Lung (tissue), 12 donors: ENCODE results near the gene COQ4. TPM values are rescaled to one million over a fixed set of nuclear protein-coding genes. Genes with fewer than 3 reads are reported as not detected.
A peak's percentile ranks its signal among the peaks of the same experiment; 100 is the strongest.

ENCODE experiments used
- ATAC-seq: fragments of 200-7000 bp; cut with Tn5 transposase; one replicate; pipeline ENCODE4 v1.9.1; 2020; ENCODE audit warnings: moderate number of reproducible peaks; ENCODE audit not compliant: insufficient read depth, low FRiP score
- DNase-seq, 3 donors: peaks; one replicate each; pipeline ENCODE4 v3.0.0-alpha.2; 2013 to 2017
- H3K27ac ChIP-seq, 2 donors: one replicate each; pipeline ENCODE4 v1.5.1; 2013; ENCODE audit warnings: mild to moderate bottlenecking in 2 of 2, moderate library complexity in 2 of 2, control low read depth in 1 of 2, inconsistent platforms in 1 of 2, low read depth in 1 of 2, low read length in 1 of 2
- H3K27me3 ChIP-seq, 3 donors: one replicate each; pipeline ENCODE4 v1.5.1; 2013; ENCODE audit warnings: low read length in 2 of 3; ENCODE audit not compliant: control insufficient read depth in 3 of 3, insufficient read depth in 3 of 3
- H3K36me3 ChIP-seq, 4 donors: one replicate each; pipeline ENCODE4 v1.5.1; 2013; ENCODE audit warnings: low read length in 4 of 4, mild to moderate bottlenecking in 1 of 4, moderate library complexity in 1 of 4; ENCODE audit not compliant: control insufficient read depth in 4 of 4, insufficient read depth in 4 of 4
- H3K4me1 ChIP-seq, 5 donors: one replicate each; pipeline ENCODE4 v1.5.1; 2013; ENCODE audit warnings: low read length in 5 of 5, mild to moderate bottlenecking in 2 of 5, moderate library complexity in 1 of 5; ENCODE audit not compliant: control insufficient read depth in 5 of 5, insufficient read depth in 5 of 5
- H3K4me3 ChIP-seq: one replicate; pipeline ENCODE4 v1.5.1; 2013; ENCODE audit warnings: mild to moderate bottlenecking, control low read depth, moderate library complexity
- H3K9ac ChIP-seq, 2 donors: one replicate each; pipeline ENCODE4 v1.5.1; 2013; ENCODE audit warnings: low read length in 2 of 2, control low read depth in 1 of 2; ENCODE audit not compliant: insufficient read depth in 1 of 2
- H3K9me3 ChIP-seq, 4 donors: one replicate each; pipeline ENCODE4 v1.5.1; 2013; ENCODE audit warnings: low read length in 3 of 4, mild to moderate bottlenecking in 1 of 4, moderate library complexity in 1 of 4; ENCODE audit not compliant: control insufficient read depth in 4 of 4, insufficient read depth in 3 of 4
- CTCF ChIP-seq: IDR thresholded peaks from 2 replicates; pipeline ENCODE4 v1.5.1; 2012; ENCODE audit warnings: mild to moderate bottlenecking; ENCODE audit errors: control extremely low read depth, extremely low read depth
- WGBS, 2 donors: extraction: QIAGEN DNeasy Blood & Tissue Kit; methylation state at CpG; one replicate each; pipeline ENCODE4 v1.1.7; 2013; 5-methylcytosine and 5-hydroxymethylcytosine counted together
- polyA plus RNA-seq, 2 donors: library from polyadenylated mRNA; stranded (reverse); fragments of 200-250 nt; gene quantifications; one replicate each; pipeline ENCODE4 v1.2.1, GENCODE V29; 2013
- total RNA-seq, 2 donors: library from RNA; depleted of rRNA in 1 of 2; stranded (reverse); fragments of >200 nt in 1 of 2; gene quantifications; one replicate each; pipeline ENCODE4 v1.2.1, GENCODE V29; 2014 to 2021
- donor health status: control.
- donor health status: control.
- donor health status: Bipolar disorder and iron deficiency.
- donor health status: healthy.
- donor health status: DM: yes; HTN: yes; CAD: no.

The COQ4 gene
- total and polyA plus RNA-seq, 4 donors, result 32.4 to 63.8 (median 49.1) TPM

GRCh38 chr9:128383007-128383753, 60.5 kb downstream of the COQ4 start:
- no peak overlapping the region for H3K4me3 ChIP-seq
- H3K9me3 ChIP-seq, result no peaks in the 10 kb centered on the region
- ATAC-seq (no peak), DNase-seq (peak in 2 of 3 donors; percentile 57 to 62)
- peaks cover 0 to 23% (median 12%) of the 10 kb centered on the region in 5 donors for H3K4me1 ChIP-seq
- H3K36me3 ChIP-seq, result peaks cover 5 to 50% (median 6%) of the 10 kb centered on the region in 4 donors
- no peak overlapping the region for H3K9ac ChIP-seq
- TF ChIP-seq CTCF, result no peak
- no peak overlapping the region for H3K27ac ChIP-seq
- no peaks in the 10 kb centered on the region for H3K27me3 ChIP-seq
- WGBS, 2 donors, result 85 to 89% methylated on average over 9 of the region's 9 CpGs

Other genes with a start within 250 kb of the COQ4 start
- 10 to 100 TPM; 42.0 to 66.8 TPM for gene PTGES2, start 195.1 kb upstream of the COQ4 start, total RNA-seq
- gene PTGES2, start 195.1 kb upstream of the COQ4 start, polyA plus RNA-seq, result 10 to 100 TPM; 49.9 to 59.5 TPM
- 100 to 1,000 TPM; 114 to 281 TPM for gene LCN2, start 173.4 kb upstream of the COQ4 start, total RNA-seq
- gene LCN2, start 173.4 kb upstream of the COQ4 start, polyA plus RNA-seq, result 100 to 1,000 TPM; 309 to 842 TPM
- 10 to 100 TPM; 19.2 to 56.4 TPM for gene BBLN, start 162.6 kb upstream of the COQ4 start, total RNA-seq
- gene BBLN, start 162.6 kb upstream of the COQ4 start, polyA plus RNA-seq, result 100 to 1,000 TPM in 1 of 2 donors, 10 to 100 TPM in 1; 66.7 to 138 TPM
- gene CIZ1, start 131.3 kb upstream of the COQ4 start, total RNA-seq, result 10 to 100 TPM; 36.6 to 83.7 TPM
- 10 to 100 TPM; 43.3 to 57.6 TPM for gene CIZ1, start 131.3 kb upstream of the COQ4 start, polyA plus RNA-seq
- 10 to 100 TPM in 1 of 2 donors, 1 to 10 TPM in 1; 8.2 to 23.7 TPM for gene DNM1, start 119.5 kb upstream of the COQ4 start, total RNA-seq
- 1 to 10 TPM; 1.2 to 3.9 TPM for gene DNM1, start 119.5 kb upstream of the COQ4 start, polyA plus RNA-seq
- gene GOLGA2, start 46.8 kb upstream of the COQ4 start, total RNA-seq, result 100 to 1,000 TPM; 100 to 137 TPM
- gene GOLGA2, start 46.8 kb upstream of the COQ4 start, polyA plus RNA-seq, result 10 to 100 TPM; 56.0 to 79.4 TPM
- gene SWI5, start 46.6 kb upstream of the COQ4 start, total RNA-seq, result 10 to 100 TPM; 19.6 to 28.4 TPM
- 10 to 100 TPM; 22.8 to 23.6 TPM for gene SWI5, start 46.6 kb upstream of the COQ4 start, polyA plus RNA-seq
- gene TRUB2, start 392 bp upstream of the COQ4 start, total RNA-seq, result 10 to 100 TPM; 17.2 to 28.9 TPM
- gene TRUB2, start 392 bp upstream of the COQ4 start, polyA plus RNA-seq, result 10 to 100 TPM; 14.6 to 17.1 TPM
- 10 to 100 TPM in 1 of 2 donors, 1 to 10 TPM in 1; 6.8 to 25.2 TPM for gene SLC27A4, start 17.7 kb downstream of the COQ4 start, total RNA-seq
- gene SLC27A4, start 17.7 kb downstream of the COQ4 start, polyA plus RNA-seq, result 10 to 100 TPM; 23.3 to 29.7 TPM
- 10 to 100 TPM; 57.1 to 67.2 TPM for gene URM1, start 48.5 kb downstream of the COQ4 start, total RNA-seq
- gene URM1, start 48.5 kb downstream of the COQ4 start, polyA plus RNA-seq, result 10 to 100 TPM; 35.1 to 65.6 TPM
- 10 to 100 TPM; 17.9 to 27.5 TPM for gene CERCAM, start 98.0 kb downstream of the COQ4 start, total RNA-seq
- gene CERCAM, start 98.0 kb downstream of the COQ4 start, polyA plus RNA-seq, result 10 to 100 TPM in 1 of 2 donors, 1 to 10 TPM in 1; 6.0 to 10.7 TPM
- 10 to 100 TPM; 31.3 to 34.4 TPM for gene ODF2, start 133.2 kb downstream of the COQ4 start, total RNA-seq
- 10 to 100 TPM; 13.4 to 21.4 TPM for gene ODF2, start 133.2 kb downstream of the COQ4 start, polyA plus RNA-seq
- gene GLE1, start 181.9 kb downstream of the COQ4 start, total RNA-seq, result 10 to 100 TPM; 22.8 to 24.7 TPM
- gene GLE1, start 181.9 kb downstream of the COQ4 start, polyA plus RNA-seq, result 10 to 100 TPM; 11.3 to 19.4 TPM
- 100 to 1,000 TPM; 328 to 438 TPM for gene SPTAN1, start 229.7 kb downstream of the COQ4 start, total RNA-seq
- 100 to 1,000 TPM in 1 of 2 donors, 10 to 100 TPM in 1; 70.0 to 145 TPM for gene SPTAN1, start 229.7 kb downstream of the COQ4 start, polyA plus RNA-seq